Measurements from ENCODE around the gene KIAA1210.
"Not testable (repeated sequence)": the region's sequence is repeated elsewhere in the genome, so short reads cannot be mapped to it uniquely, and the experiment has no call there.

Gene KIAA1210

GRCh38 chrX:119030990-119031389 is 96.6 kb downstream of the KIAA1210 start:
- DNase-seq: no peak

- not testable (repeated sequence) for DNase-seq
Observed at GRCh38 chrX:119029656-119030055, 98.0 kb downstream of the KIAA1210 start.

- no peak for DNase-seq
Observed at GRCh38 chrX:119028733-119029330, 98.8 kb downstream of the KIAA1210 start.

Data from activated CD4-positive, alpha-beta T cell treated with anti-CD3 and anti-CD28 coated beads, Interleukin-2, amount 50 U/mL, for 48 hours (primary cell).